ENCODE results near the gene SLC8A1. TPM values are rescaled to one million over a fixed set of nuclear protein-coding genes. Genes with fewer than 3 reads are reported as not detected.

SLC8A1 gene
- total RNA-seq, 1 donor from 2014 or later = 3.2 TPM

- DNase-seq (ENCODE audit: extremely low read depth, low read depth, low spot score) = no peak
Measured at GRCh38 chr2:40169856-40170255, 282.0 kb downstream of the SLC8A1 start.

- DNase-seq (ENCODE audit: extremely low read depth, low read depth, low spot score) = no peak
Measured at GRCh38 chr2:40169430-40169829, 282.5 kb downstream of the SLC8A1 start.

GRCh38 chr2:40168546-40168945, 283.3 kb downstream of the SLC8A1 start:
- no peak for DNase-seq (ENCODE audit: extremely low read depth, low read depth, low spot score)

GRCh38 chr2:40168032-40168431, 283.9 kb downstream of the SLC8A1 start:
- no peak for DNase-seq (ENCODE audit: extremely low read depth, low read depth, low spot score)

GRCh38 chr2:40166006-40166405, 285.9 kb downstream of the SLC8A1 start:
- no peak for DNase-seq (ENCODE audit: extremely low read depth, low read depth, low spot score)

- DNase-seq (ENCODE audit: extremely low read depth, low read depth, low spot score) = no peak
Measured at GRCh38 chr2:40165509-40165844, 286.4 kb downstream of the SLC8A1 start.

GRCh38 chr2:40164736-40165508, 287.0 kb downstream of the SLC8A1 start:
- no peak for DNase-seq (ENCODE audit: extremely low read depth, low read depth, low spot score)

GRCh38 chr2:40161986-40162385, 289.9 kb downstream of the SLC8A1 start:
- no peak for DNase-seq (ENCODE audit: extremely low read depth, low read depth, low spot score)

- DNase-seq (ENCODE audit: extremely low read depth, low read depth, low spot score) = no peak
Measured at GRCh38 chr2:40160751-40161218, 291.1 kb downstream of the SLC8A1 start.

GRCh38 chr2:40159333-40159732, 292.6 kb downstream of the SLC8A1 start:
- DNase-seq (ENCODE audit: extremely low read depth, low read depth, low spot score) = no peak

- no peak for DNase-seq (ENCODE audit: extremely low read depth, low read depth, low spot score)
Measured at GRCh38 chr2:40158781-40159180, 293.1 kb downstream of the SLC8A1 start.

GRCh38 chr2:40155728-40156127, 296.2 kb downstream of the SLC8A1 start:
- DNase-seq (ENCODE audit: extremely low read depth, low read depth, low spot score) = no peak

GRCh38 chr2:40150266-40150665, 301.6 kb downstream of the SLC8A1 start:
- no peak for DNase-seq (ENCODE audit: extremely low read depth, low read depth, low spot score)

- no peak for DNase-seq (ENCODE audit: extremely low read depth, low read depth, low spot score)
Measured at GRCh38 chr2:40148334-40148733, 303.6 kb downstream of the SLC8A1 start.

- no peak for DNase-seq (ENCODE audit: extremely low read depth, low read depth, low spot score)
Measured at GRCh38 chr2:40147360-40147759, 304.5 kb downstream of the SLC8A1 start.

- DNase-seq (ENCODE audit: extremely low read depth, low read depth, low spot score) = no peak
Measured at GRCh38 chr2:40144022-40144421, 307.9 kb downstream of the SLC8A1 start.

- DNase-seq (ENCODE audit: extremely low read depth, low read depth, low spot score) = no peak
Measured at GRCh38 chr2:40138314-40138713, 313.6 kb downstream of the SLC8A1 start.

- no peak for DNase-seq (ENCODE audit: extremely low read depth, low read depth, low spot score)
Measured at GRCh38 chr2:40131081-40131704, 320.7 kb downstream of the SLC8A1 start.

GRCh38 chr2:40130251-40130994, 321.5 kb downstream of the SLC8A1 start:
- no peak for DNase-seq (ENCODE audit: extremely low read depth, low read depth, low spot score)

- DNase-seq (ENCODE audit: extremely low read depth, low read depth, low spot score) = no peak
Measured at GRCh38 chr2:40129725-40130124, 322.2 kb downstream of the SLC8A1 start.

- no peak for DNase-seq (ENCODE audit: extremely low read depth, low read depth, low spot score)
Measured at GRCh38 chr2:40128796-40129195, 323.1 kb downstream of the SLC8A1 start.

Data from glomerular endothelial cell (primary cell).